GM23338 (cell line): ENCODE data around the gene PXK. TPM values are rescaled to one million over a fixed set of nuclear protein-coding genes. Genes with fewer than 3 reads are reported as not detected.

Experiments
- ATAC-seq: fragments of 200-7000 bp; cut with Tn5 transposase; 3 replicates; pipeline ENCODE4 v1.9.1; 2020
- DNase-seq: peaks from one replicate; pipeline ENCODE4 v3.0.0-alpha.2; 2015; ENCODE audit warnings: low spot score
- H2AFZ ChIP-seq: fragments of 200-600 bp; sonication (generic); 2 replicates; pipeline ENCODE4 v1.8.0; 2016; ENCODE audit warnings: antibody characterized with exemption, mild to moderate bottlenecking, moderate library complexity
- H3F3A ChIP-seq: fragments of 200-600 bp; sonication (generic); replicated peaks from 2 replicates; pipeline ENCODE4 v1.8.0; 2017; ENCODE audit warnings: antibody characterized with exemption, mixed run types, low read depth
- H3K27ac ChIP-seq: fragments of 200-600 bp; sonication (generic); 2 replicates; pipeline ENCODE4 v1.6.1; 2016; ENCODE audit warnings: low read depth
- H3K27me3 ChIP-seq: fragments of 200-600 bp; sonication (generic); 2 replicates; pipeline ENCODE4 v1.8.0; 2016; ENCODE audit warnings: mild to moderate bottlenecking, mixed run types, moderate library complexity; ENCODE audit not compliant: insufficient read depth
- H3K36me3 ChIP-seq: fragments of 200-600 bp; sonication (generic); 2 replicates; pipeline ENCODE4 v1.8.0; 2016; ENCODE audit warnings: mild to moderate bottlenecking; ENCODE audit not compliant: insufficient read depth
- H3K4me1 ChIP-seq: fragments of 200-600 bp; sonication (generic); 2 replicates; pipeline ENCODE4 v1.8.0; 2016; ENCODE audit warnings: mild to moderate bottlenecking, moderate library complexity; ENCODE audit not compliant: insufficient read depth
- H3K4me2 ChIP-seq: fragments of 200-600 bp; sonication (generic); 2 replicates; pipeline ENCODE4 v1.7.1; 2017; ENCODE audit warnings: mixed run types
- H3K4me3 ChIP-seq: fragments of 200-600 bp; sonication (generic); 2 replicates; pipeline ENCODE4 v1.6.1; 2016; ENCODE audit warnings: mixed run types
- H3K79me2 ChIP-seq: fragments of 200-600 bp; sonication (generic); replicated peaks from 2 replicates; pipeline ENCODE4 v1.8.0; 2017; ENCODE audit warnings: mild to moderate bottlenecking; ENCODE audit not compliant: insufficient read depth
- H3K9me2 ChIP-seq: fragments of 200-600 bp; sonication (generic); 2 replicates; pipeline ENCODE4 v1.8.0; 2017; ENCODE audit not compliant: insufficient read depth
- H4K20me1 ChIP-seq: fragments of 200-600 bp; sonication (generic); replicated peaks from 2 replicates; pipeline ENCODE4 v1.8.0; 2017; ENCODE audit warnings: mild to moderate bottlenecking; ENCODE audit not compliant: insufficient read depth
- H3K27ac Mint-ChIP-seq: 2 replicates; pipeline ENCODE4 v1.8.0; 2020; ENCODE audit warnings: inconsistent platforms, mild to moderate bottlenecking, moderate library complexity, mixed read lengths
- H3K27me3 Mint-ChIP-seq: 3 replicates; pipeline ENCODE4 v1.8.0; 2022; ENCODE audit warnings: low read depth, mild to moderate bottlenecking, moderate library complexity, mixed read lengths, inconsistent platforms; ENCODE audit not compliant: insufficient read depth, poor library complexity
- H3K36me3 Mint-ChIP-seq: 3 replicates; pipeline ENCODE4 v1.8.0; 2021; ENCODE audit warnings: low read depth, mild to moderate bottlenecking, inconsistent platforms, moderate library complexity, mixed read lengths
- H3K4me1 Mint-ChIP-seq: 3 replicates; pipeline ENCODE4 v1.8.0; 2020; ENCODE audit warnings: mild to moderate bottlenecking, inconsistent platforms, mixed read lengths
- H3K4me3 Mint-ChIP-seq: 3 replicates; pipeline ENCODE4 v1.8.0; 2021; ENCODE audit warnings: moderate library complexity, mild to moderate bottlenecking, inconsistent platforms, mixed read lengths
- H3K9me3 Mint-ChIP-seq: 3 replicates; pipeline ENCODE4 v1.8.0; 2020; ENCODE audit warnings: moderate library complexity, mild to moderate bottlenecking, inconsistent platforms, mixed read lengths
- CREB1 ChIP-seq: fragments of 250-450 bp; sonication (Bioruptor Pico); IDR thresholded peaks from 2 replicates; pipeline ENCODE4 v1.5.0; 2020; ENCODE audit warnings: low read depth, mild to moderate bottlenecking, moderate library complexity
- CTCF ChIP-seq, 2 experiments: fragments of 200-600 bp in 1 of 2; sonication (generic) in 1 of 2; conservative IDR thresholded peaks; 2 replicates each; pipeline versions ENCODE4 v1.5.1 to v1.6.1; 2016 to 2017; ENCODE audit warnings: antibody characterized with exemption in 2 of 2, low read depth in 2 of 2, mild to moderate bottlenecking in 2 of 2, moderate library complexity in 1 of 2
- ETS1 ChIP-seq: IDR thresholded peaks from 2 replicates; pipeline ENCODE4 v1.6.1; 2016; ENCODE audit warnings: antibody characterized with exemption
- EZH2 ChIP-seq: fragments of 200-600 bp; sonication (generic); IDR thresholded peaks from one replicate; pipeline ENCODE4 v1.8.0; 2017; ENCODE audit warnings: antibody characterized with exemption, mild to moderate bottlenecking, low read depth; ENCODE audit not compliant: unreplicated experiment
- JUNB ChIP-seq: IDR thresholded peaks from one replicate; pipeline ENCODE4 v1.6.1; 2016; ENCODE audit warnings: antibody characterized with exemption; ENCODE audit not compliant: unreplicated experiment
- NANOG ChIP-seq: IDR thresholded peaks from 2 replicates; pipeline ENCODE4 v1.6.1; 2016; ENCODE audit warnings: antibody characterized with exemption, borderline replicate concordance
- REST ChIP-seq: IDR thresholded peaks from one replicate; pipeline ENCODE4 v1.6.1; 2018; ENCODE audit warnings: antibody characterized with exemption; ENCODE audit not compliant: unreplicated experiment
- STAT1 ChIP-seq: IDR thresholded peaks from one replicate; pipeline ENCODE4 v1.6.1; 2016; ENCODE audit warnings: antibody characterized with exemption; ENCODE audit not compliant: unreplicated experiment
- ZNF114 ChIP-seq: fragments of 250-450 bp; sonication (Bioruptor Pico); IDR thresholded peaks from 2 replicates; pipeline ENCODE4 v1.5.0; 2020; ENCODE audit warnings: mild to moderate bottlenecking, moderate library complexity
- ZNF331 ChIP-seq: fragments of 250-450 bp; sonication (Bioruptor Pico); IDR thresholded peaks from 2 replicates; pipeline ENCODE4 v1.5.0; 2020; ENCODE audit warnings: low read depth, mild to moderate bottlenecking, moderate library complexity
- ZNF462 ChIP-seq: fragments of 250-450 bp; sonication (Bioruptor Pico); IDR thresholded peaks from 2 replicates; pipeline ENCODE4 v1.5.0; 2020; ENCODE audit warnings: mild to moderate bottlenecking, moderate library complexity
- polyA plus RNA-seq: library from polyadenylated mRNA; unstranded; fragments of >200 nt; fragmentation: Nextera tagmentation; extraction: Ambion mirVana; gene quantifications from 2 replicates; pipeline ENCODE4 v1.2.1, GENCODE V29; 2016
- total RNA-seq: library from RNA; depleted of rRNA; stranded (reverse); fragments of >200 nt; shearing (Covaris generic); gene quantifications from 2 replicates; pipeline ENCODE4 v1.2.3, GENCODE V29; 2014

The PXK gene
- total and polyA plus RNA-seq, 2 experiments from 2014 or later = 6.4 to 6.5 TPM

- no peak for TF ChIP-seq ZNF462 (CRISPR knock-in tag)
- TF ChIP-seq ZNF114 = no peak
- no peak for TF ChIP-seq STAT1
Measured at GRCh38 chr3:58342676-58343075, 10.0 kb downstream of the PXK start (continued).

GRCh38 chr3:58345457-58345856, 12.8 kb downstream of the PXK start:
- Histone ChIP-seq H3K4me2 (no peak overlapping the region), H2AFZ (no peak overlapping the region), H3F3A (no peaks in the 10 kb centered on the region), H3K9me2 (no peaks in the 10 kb centered on the region), H3K4me1 (no peaks in the 10 kb centered on the region), H3K4me3 (no peak overlapping the region), H3K27me3 (no peaks in the 10 kb centered on the region), H3K36me3 (no peaks in the 10 kb centered on the region), H3K79me2 (no peaks in the 10 kb centered on the region), H3K27ac (no peak overlapping the region), H4K20me1 (no peaks in the 10 kb centered on the region)
- ATAC-seq = no peak
- H3K4me1 Mint-ChIP-seq = no peaks in the 10 kb centered on the region
- no peak overlapping the region for H3K4me3 Mint-ChIP-seq
- no peaks in the 10 kb centered on the region for H3K36me3 Mint-ChIP-seq
- H3K9me3 Mint-ChIP-seq = no peaks in the 10 kb centered on the region
- no peak overlapping the region for H3K27ac Mint-ChIP-seq
- no peak for DNase-seq
- no peaks in the 10 kb centered on the region for H3K27me3 Mint-ChIP-seq
- TF ChIP-seq ETS1 = no peak
- TF ChIP-seq CTCF (conservative IDR thresholded peaks at IDR 0.05; ENCODE audit: low read depth in 2 of 2) = no peak
- no peak for TF ChIP-seq EZH2
- no peak for TF ChIP-seq ZNF331 (CRISPR knock-in tag)
- no peak for TF ChIP-seq JUNB
- no peak for TF ChIP-seq NANOG
- no peak for TF ChIP-seq STAT1
- TF ChIP-seq CREB1 (CRISPR knock-in tag) = no peak
- no peak for TF ChIP-seq REST
